Stimulated activated CD8-positive, alpha-beta memory T cell treated with anti-CD3 and anti-CD28 coated beads, Interleukin-15, amount 100 ng/mL, for 24 hours (primary cell): Measurements from ENCODE around the gene ZNF714.

Experiments used
- DNase-seq: peaks from one replicate; pipeline ENCODE4 v3.0.0-alpha.2; 2020; ENCODE audit warnings: low read depth

ZNF714 gene

GRCh38 chr19:21082011-21082975 lies at the start of gene ZNF714:
Gene ZNF714 (plus strand): TSS chr19:21082203. CDS start chr19:21098269, 16,066 bp downstream.
- peak; percentile 52 for DNase-seq

GRCh38 chr19:21045028-21045427 lies 37.0 kb upstream of the ZNF714 start:
- no peak for DNase-seq

GRCh38 chr19:21046489-21046888 lies 35.5 kb upstream of the ZNF714 start:
- no peak for DNase-seq

GRCh38 chr19:21047716-21048115 lies 34.3 kb upstream of the ZNF714 start:
- no peak for DNase-seq

GRCh38 chr19:21052902-21053301 lies 29.1 kb upstream of the ZNF714 start:
- DNase-seq, result no peak

GRCh38 chr19:21065336-21065735 lies 16.7 kb upstream of the ZNF714 start:
- no peak for DNase-seq

- DNase-seq, result no peak
Observed at GRCh38 chr19:21084343-21084742, 2.3 kb downstream of the ZNF714 start.

- DNase-seq, result no peak
Observed at GRCh38 chr19:21087871-21088270, 5.9 kb downstream of the ZNF714 start.

- DNase-seq, result no peak
Observed at GRCh38 chr19:21092109-21092508, 10.1 kb downstream of the ZNF714 start.

GRCh38 chr19:21094347-21095025 lies 12.5 kb downstream of the ZNF714 start:
- DNase-seq, result no peak

GRCh38 chr19:21098291-21098690 lies 16.3 kb downstream of the ZNF714 start:
- no peak for DNase-seq

- no peak for DNase-seq
Observed at GRCh38 chr19:21101521-21102242, 19.7 kb downstream of the ZNF714 start.

GRCh38 chr19:21109116-21109515 lies 27.1 kb downstream of the ZNF714 start:
- DNase-seq, result no peak

- DNase-seq, result no peak
Observed at GRCh38 chr19:21110183-21110582, 28.2 kb downstream of the ZNF714 start.

GRCh38 chr19:21115430-21115829 lies 33.4 kb downstream of the ZNF714 start:
- no peak for DNase-seq

- DNase-seq, result no peak
Observed at GRCh38 chr19:21117041-21117907, 35.3 kb downstream of the ZNF714 start.

- no peak for DNase-seq
Observed at GRCh38 chr19:21126078-21126477, 44.1 kb downstream of the ZNF714 start.

GRCh38 chr19:21127001-21127400 lies 45.0 kb downstream of the ZNF714 start:
- no peak for DNase-seq

GRCh38 chr19:21127898-21128297 lies 45.9 kb downstream of the ZNF714 start:
- no peak for DNase-seq

GRCh38 chr19:21128901-21129698 lies 47.1 kb downstream of the ZNF714 start:
- no peak for DNase-seq
